Lower leg skin (tissue), 3 donors: ENCODE measurements around the gene NCOR1.
"Not testable (repeated sequence)": the region's sequence is repeated elsewhere in the genome, so short reads cannot be mapped to it uniquely, and the experiment has no call there.

ENCODE experiments used
- POLR2A ChIP-seq, 2 donors: fragments of 450-650 bp; IDR thresholded peaks; one replicate each; pipeline ENCODE4 v1.6.1; 2016 to 2017; ENCODE audit warnings: antibody characterized with exemption in 2 of 2, mild to moderate bottlenecking in 1 of 2, moderate library complexity in 1 of 2
- TF ChIP-seq, protein P1 (sequence below), 3 donors: fragments of 450-650 bp; IDR thresholded peaks; one replicate each; pipeline ENCODE4 v1.5.1; 2016; ENCODE audit warnings: antibody characterized with exemption in 3 of 3, mild to moderate bottlenecking in 3 of 3, moderate library complexity in 2 of 3

DNA sequence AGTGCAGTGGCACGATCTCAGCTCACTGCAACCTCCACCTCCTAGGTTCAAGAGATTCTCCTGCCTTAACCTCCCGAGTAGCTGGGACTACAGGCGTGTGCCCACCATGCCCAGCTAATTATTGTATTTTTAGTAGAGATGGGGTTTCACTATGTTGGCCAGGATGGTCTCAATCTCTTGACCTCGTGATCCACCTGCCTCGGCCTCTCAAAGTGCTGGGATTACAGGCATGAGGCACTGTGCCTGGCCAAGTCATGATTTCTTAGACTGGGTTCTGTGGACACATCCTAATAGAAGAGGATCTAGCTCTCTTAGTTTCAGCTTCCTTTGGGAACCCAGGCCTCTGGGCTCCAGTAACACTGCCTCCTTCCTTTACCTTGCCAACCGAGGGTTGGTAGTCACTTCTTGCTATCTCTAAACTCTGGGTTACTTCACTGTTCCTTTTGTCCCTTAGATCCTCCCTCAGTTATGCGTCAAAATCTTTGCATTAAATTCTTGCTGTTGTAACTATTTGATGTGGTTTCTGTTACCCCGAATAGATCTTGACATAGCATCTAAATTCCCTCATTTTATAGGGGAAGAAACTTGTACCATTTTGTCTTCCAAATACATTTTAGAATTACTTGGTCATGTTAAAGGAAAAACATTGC lies 14.7 kb upstream of the NCOR1 start:
- TF ChIP-seq, protein P1, sequence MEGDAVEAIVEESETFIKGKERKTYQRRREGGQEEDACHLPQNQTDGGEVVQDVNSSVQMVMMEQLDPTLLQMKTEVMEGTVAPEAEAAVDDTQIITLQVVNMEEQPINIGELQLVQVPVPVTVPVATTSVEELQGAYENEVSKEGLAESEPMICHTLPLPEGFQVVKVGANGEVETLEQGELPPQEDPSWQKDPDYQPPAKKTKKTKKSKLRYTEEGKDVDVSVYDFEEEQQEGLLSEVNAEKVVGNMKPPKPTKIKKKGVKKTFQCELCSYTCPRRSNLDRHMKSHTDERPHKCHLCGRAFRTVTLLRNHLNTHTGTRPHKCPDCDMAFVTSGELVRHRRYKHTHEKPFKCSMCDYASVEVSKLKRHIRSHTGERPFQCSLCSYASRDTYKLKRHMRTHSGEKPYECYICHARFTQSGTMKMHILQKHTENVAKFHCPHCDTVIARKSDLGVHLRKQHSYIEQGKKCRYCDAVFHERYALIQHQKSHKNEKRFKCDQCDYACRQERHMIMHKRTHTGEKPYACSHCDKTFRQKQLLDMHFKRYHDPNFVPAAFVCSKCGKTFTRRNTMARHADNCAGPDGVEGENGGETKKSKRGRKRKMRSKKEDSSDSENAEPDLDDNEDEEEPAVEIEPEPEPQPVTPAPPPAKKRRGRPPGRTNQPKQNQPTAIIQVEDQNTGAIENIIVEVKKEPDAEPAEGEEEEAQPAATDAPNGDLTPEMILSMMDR (IDR thresholded peaks at IDR 0.05) = not testable (repeated sequence)
- TF ChIP-seq POLR2A (IDR thresholded peaks at IDR 0.05) = not testable (repeated sequence)
